NCI-H146 (cell line): ENCODE data around the gene SRSF2.
"Not testable (repeated sequence)": the region's sequence is repeated elsewhere in the genome, so short reads cannot be mapped to it uniquely, and the experiment has no call there.

Source experiments
- DNase-seq: peaks from one replicate; lab custom pipeline; 2025; lab: John Stamatoyannopoulos, UW

The SRSF2 gene

DNA sequence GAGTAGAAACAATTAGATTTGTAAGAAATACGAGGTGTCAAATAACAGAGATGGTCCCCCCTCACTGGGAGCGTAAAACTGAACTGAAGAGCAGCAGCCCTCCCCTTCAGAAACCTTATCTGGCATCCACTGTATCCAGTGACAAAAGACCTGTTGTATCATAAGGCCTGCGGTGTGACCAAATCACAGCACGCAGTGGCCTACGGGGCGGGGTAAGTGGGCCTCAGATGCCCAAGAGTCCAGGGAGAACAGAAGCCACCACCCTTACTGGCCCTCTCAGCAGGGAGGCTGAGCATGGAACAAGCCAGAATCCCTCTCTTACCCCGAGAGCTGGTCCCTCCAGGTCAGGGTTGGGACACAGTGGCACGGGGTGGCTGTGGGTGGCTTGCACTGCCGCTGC is 16.2 kb downstream of the SRSF2 start:
- DNase-seq: no peak

DNA sequence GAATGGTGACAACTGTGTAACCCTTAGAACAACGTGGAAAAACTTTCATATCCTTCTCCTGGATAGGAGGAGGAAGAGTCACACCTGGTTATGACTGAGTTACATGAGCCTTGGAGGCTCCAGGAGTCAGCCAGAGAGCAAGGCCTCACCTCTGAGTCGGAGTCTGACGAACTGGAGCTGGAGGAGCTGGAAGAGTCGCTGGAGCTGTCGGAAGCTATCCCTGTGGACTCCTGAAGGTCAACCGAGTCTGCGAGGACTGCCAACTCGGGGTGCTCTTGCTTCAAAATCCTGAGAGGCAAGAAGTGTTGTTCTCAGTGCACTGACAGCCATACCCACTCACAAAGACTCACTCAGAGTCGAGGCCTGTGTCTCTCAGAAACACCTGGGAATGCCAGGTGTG is 16.9 kb downstream of the SRSF2 start:
- no peak for DNase-seq

DNA sequence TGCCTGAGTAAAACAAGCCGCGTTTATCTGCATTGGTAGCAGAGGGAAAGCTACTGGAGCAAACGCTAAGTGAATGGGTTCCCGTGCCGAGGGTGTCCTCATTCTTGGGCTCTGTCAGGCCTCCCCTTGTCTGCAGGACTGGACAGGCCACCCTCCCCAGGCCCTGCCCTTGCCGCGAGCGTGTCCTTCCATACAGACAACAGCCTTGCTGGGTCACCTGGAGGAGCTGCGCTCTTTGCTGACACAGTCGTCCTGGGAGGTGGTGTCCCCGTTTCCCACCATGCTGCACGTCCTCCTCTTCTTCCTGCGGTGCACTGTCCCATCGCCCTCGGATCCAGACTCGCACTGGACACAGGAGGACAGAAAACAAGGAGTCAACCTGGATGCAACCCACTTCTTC is 18.6 kb downstream of the SRSF2 start:
- no peak for DNase-seq

- DNase-seq: no peak
Measured at GRCh38 chr17:76716839-76717215, 20.3 kb downstream of the SRSF2 start.

DNA sequence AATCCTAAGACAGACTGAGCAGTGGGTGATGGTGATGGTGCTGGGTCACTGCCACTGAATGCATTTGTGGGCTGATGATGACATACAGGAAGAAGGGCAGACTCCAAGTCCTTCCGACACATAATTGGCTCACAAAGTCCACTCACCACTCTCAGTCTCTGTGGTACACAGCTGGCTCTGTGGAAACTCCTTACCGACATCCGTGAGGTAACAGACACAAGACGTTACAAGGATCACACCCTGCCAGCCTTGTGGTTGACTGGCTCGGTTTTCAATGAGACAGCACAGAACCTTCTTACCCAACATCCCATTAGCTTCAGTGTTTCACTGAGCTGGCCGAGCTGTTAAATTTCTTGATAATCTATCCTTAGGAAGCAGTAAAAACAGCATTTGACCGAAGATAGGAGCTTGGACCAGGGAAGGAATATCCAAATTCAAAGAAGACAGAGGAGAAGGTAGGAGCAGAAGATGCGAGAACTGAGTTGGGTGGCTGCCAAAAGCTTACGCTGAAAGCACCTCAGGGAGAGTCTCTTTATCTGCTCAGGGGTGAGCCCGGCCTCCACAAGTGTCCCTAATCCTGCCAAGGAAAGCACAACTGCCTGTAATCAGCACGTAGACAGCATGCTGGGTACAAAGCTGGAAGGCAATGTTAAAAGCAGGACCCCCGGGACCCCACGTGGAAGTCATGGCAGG is 20.8 kb downstream of the SRSF2 start:
- DNase-seq: no peak

DNA sequence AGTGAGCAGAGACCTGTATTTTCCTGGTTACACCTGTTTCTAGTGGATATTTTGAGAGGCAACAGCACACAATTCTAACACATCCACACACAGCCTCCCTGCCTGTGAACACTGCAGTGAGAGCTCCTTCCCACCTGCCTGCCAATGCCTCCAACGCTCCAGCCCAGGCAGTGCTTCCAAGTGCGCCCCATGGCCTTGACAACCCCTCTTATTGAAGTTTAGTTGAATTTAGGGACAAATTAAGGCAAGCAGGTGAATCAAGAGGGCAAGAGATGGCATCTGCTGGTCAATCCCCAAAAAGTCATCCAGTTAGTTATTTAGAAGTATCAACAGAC is 21.7 kb downstream of the SRSF2 start:
- no peak for DNase-seq

DNA sequence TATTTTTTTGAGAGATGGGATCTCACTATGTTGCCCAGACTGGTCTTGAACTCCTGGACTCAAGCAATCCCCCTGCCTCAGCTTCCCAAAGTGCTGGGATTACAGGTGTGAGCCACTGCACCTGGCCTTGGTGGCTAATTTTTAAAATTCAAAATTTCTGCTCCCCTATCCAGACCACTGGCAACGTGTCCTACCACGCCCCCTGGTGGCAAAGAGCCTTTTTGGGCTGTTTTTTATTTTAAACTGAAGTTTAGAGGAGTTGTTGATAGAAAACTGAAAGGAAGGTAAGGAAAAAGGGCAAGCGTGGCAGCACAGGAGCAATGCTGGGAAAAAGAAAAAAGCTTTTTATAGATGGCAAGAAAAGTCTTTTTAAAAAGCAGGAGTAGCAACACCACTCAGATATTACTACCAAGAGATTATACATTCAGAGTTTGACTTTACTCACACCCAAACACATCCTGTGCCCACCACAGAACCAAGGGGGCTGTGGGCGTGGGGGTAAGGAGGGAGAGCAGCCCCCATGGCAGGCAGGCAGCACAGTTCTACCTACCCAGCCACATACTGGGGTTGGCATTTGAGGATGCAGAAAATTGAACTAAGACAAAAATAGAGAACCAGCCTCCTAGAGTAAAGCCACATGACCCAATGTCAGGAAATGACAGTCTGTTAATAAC is 22.2 kb downstream of the SRSF2 start:
- peak; percentile 45 for DNase-seq

DNA sequence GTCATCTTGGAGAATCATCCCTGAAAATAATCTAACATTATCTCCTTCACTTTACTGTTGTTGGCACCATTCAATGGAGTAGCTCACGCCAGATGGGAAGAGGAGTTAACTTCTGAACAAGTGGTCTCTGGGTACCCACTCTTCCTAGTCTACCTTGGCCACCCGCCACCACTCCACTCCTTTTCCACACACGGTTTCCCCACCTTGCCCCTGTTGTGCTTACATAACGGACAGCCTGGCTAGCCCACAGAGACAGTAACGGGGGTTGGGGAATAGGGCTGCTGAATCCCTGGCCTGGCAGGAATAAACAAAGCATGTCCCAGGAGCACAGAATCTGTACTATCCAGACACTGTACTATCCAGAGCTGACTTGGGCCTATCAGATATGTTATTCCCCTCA is 22.8 kb downstream of the SRSF2 start:
- DNase-seq: no peak

- no peak for DNase-seq
Measured at GRCh38 chr17:76713765-76714164, 23.4 kb downstream of the SRSF2 start.

DNA sequence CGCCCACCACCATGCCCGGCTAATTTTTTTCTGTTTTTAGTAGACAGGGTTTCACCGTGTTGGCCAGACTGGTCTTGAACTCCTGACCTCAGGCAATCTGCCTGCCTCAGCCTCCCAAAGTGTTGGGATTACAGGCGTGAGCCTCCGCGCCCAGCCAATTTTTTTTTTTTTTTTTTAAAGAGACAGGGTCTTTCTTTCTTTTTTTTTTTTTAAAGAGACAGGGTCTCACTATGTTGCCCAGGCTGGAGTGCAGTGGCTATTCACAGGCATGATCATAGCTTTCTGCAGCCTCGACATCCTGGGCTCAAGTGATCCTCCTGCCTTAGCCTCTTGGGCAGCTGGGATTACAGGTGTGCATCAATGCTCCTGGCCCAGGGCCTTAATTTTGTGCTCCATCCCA is 24.8 kb downstream of the SRSF2 start:
- DNase-seq: not testable (repeated sequence)

DNA sequence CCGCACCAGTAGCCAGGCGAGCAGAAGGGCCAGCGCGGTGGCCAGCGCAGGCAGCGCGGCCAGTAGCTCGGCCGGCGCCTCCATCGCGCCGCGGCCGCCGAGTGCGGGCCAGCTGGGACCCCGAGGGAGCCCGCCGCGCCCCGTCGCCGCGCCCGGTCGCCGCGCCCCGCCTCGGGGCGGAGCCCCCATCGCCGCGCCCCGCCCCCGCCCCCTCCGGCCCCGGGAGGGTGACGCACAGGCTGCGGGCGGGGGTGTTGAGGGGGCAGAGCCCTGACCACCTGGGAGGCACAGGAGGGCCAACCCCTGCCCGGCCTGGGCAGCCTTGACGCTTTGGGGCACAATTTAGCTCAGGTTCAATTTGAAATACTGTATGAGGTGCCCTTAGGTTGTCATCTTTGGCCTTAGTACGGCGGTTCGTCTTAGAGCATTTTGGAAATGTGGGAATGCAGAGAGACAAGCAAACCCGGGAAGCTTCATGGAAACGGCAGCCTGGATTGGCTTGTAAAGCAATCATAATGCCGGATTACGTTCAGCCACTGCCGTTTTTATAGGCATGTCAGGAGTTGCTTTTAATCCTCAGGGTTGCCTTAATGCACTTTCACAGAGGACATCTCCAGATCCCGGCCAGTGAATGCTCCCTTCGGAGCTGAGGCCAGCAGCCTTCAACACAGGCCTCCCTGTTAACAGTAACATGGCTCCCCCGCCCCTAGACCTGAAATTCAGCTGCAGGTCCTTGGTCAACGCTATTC is 26.1 kb downstream of the SRSF2 start, which contains the start of gene MXRA7:
TSS of gene MXRA7 (minus strand) at position 103 of the 749 bp plus-strand sequence. CDS start at position 84, 19 bp downstream.
- DNase-seq: peak; percentile 74

- peak; percentile 14 for DNase-seq
Measured at GRCh38 chr17:76709951-76710862, 26.9 kb downstream of the SRSF2 start.

DNA sequence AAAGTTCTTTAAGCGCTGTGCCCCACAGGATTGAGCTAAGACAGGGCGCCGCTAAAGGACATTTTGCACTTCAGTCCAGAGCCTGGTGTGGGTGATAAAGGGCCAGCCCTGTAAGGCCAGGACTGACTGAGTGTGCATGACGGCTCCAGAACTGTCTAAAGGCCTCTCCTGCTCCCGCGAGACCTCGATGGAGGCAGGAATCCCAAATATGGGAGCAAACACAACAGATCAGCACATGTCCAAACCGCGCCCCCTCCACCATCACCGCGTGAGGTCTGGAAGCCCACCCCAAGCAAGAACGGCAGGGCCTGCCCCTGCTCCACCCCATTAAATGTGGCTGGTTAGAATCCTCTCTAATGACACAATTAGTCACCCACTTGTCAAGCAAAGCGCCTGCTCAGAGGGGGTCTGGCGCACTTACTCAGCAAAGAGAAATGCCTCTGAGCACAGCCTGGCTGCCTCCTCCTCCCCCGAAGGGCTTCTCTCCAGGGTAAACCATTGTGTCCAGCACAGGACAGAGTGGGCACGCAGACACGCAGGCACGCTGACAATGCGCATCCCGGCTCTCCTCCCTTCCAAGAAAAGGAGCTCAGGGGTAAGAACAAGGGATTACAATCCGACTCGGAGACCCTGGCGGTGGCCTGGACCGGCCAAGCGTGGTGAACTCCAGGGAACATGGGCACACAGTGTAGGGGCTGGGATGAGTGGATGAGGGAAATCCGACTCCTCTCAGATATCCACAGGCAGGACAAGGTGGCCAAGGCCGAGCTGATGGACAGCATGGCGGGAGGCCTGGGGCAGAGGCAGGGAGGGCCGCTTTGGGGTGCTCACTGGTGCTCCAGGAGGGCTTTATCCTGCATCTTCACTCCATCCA is 27.8 kb downstream of the SRSF2 start:
- peak; percentile 18 for DNase-seq

DNA sequence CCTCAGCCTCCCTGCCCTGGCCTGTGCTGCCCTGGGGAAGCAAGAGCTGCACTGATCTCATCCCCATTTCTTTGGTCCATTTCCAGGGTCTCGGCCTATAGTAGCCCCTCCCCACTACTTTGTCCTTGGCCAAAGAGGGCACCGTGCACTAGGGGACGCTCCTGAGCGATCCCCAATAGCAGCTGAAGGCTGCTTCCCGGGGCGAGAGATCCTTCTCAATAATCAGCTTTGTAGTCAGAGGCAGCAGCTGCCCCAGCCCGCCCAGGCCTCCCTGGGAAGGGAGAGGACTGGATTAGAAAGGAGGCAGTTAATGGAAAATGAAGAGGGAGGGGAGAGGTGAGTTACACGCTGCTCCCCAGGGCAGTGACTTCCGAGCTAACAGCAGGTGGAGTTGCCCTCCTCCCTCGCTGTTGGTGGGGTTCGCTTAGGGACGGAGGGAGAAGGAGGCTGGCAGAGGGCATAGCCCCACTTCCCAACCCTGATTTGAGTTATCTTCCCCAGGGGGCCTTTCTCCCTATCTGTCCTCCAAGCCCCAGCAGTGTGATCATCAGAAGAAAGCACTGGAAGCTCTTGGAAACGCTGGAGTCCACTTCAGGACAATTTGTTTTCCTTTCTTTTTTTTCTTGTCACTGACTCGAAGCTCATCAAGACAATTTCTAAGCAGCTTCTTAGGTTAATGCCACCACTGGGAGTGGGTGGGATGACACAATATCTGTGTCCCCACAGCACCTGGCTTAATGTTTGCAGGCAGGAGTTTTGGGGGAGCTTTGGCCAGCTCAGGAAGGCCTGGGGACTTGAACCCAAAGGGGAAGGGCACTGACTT is 28.9 kb downstream of the SRSF2 start:
- DNase-seq: no peak

DNA sequence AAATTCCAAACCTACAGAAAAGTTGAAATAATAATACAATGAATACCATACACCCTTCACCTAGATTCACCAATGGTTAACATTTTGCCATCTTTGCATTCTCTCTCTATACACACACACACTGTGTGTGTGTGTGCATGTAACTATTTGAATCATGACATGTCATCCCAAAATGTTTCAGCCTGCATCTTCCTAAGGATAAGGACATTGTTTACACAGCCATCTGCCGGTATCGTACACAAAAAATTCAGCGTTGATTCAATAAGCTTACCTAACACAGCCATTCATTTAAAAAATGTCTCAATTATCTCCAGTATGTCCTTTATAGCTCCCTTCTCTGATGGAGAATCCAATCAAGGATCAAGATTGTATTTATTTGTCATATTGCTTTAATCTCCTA is 30.3 kb downstream of the SRSF2 start:
- DNase-seq: no peak

- no peak for DNase-seq
Measured at GRCh38 chr17:76704805-76705204, 32.3 kb downstream of the SRSF2 start.

- DNase-seq: no peak
Measured at GRCh38 chr17:76702941-76703637, 34.0 kb downstream of the SRSF2 start.

- no peak for DNase-seq
Measured at GRCh38 chr17:76702076-76702475, 35.1 kb downstream of the SRSF2 start.

- DNase-seq: no peak
Measured at GRCh38 chr17:76701471-76701967, 35.6 kb downstream of the SRSF2 start.
